Retina (tissue), 1 donor: ENCODE data around the gene ITGA6.

ENCODE experiments used
- DNase-seq: peaks from one replicate; pipeline ENCODE4 v3.0.0-alpha.2; 2016

ITGA6 gene

DNA sequence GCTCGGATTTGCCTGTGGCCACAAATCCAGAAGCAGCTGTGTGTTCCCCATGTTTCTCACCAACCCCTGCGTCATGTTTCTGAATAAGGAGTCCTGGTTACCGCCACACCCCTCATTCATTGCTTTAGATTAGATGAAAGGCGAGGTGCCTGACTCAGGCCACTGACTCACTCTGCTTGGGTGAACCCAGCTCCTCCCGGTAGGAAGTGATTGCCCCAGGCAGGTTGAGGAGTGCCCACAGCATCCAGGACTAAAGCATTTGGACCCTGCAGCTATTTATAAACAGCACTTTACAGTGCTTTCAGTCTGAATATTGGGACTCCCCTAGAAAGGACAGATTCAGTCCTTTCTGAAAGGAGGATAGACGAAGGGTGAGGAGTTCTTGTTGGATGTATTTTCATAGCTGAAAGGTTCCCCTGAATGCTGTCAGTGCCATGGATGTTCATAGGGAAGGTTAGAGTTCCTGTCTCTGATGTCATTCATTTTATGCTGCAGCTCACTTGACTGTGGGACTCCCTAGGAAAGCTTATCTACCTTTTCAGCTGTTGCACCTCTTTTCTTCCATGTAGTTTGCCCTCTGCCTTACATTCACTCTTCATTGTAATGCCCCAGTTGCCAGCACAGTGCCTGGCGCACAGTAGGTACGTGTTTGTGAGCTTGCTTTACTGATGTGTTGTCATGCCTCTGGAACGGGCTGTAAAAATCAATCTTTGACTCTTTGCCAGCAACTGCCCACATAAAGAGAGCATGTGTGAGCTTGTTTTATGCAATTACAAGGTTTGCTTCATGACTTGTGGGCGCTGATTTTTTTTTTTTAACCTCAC lies 14.9 kb downstream of the ITGA6 start:
- DNase-seq: no peak

DNA sequence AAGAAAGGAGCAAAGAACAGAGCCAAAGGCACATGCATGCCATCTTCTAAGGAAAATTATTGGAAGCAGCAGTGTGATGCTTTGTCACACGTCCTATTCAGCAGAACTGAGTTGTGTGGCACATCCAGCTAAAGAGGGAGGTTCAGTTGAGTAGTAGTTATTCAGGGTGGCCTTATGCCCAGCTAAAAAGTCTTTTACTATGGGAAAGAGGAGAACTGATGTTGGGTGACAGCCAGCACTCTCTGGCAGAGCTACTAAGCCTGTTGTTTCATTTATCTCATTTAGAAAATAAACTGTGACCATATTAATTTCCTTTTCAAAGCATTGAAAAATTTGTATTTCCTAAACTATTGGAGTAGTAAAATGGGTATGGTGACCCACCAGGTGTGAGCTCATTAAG lies 18.5 kb downstream of the ITGA6 start:
- DNase-seq: no peak

- DNase-seq: no peak
Observed at GRCh38 chr2:172446474-172447063, 19.2 kb downstream of the ITGA6 start.

GRCh38 chr2:172447811-172448493 lies 20.6 kb downstream of the ITGA6 start:
- DNase-seq: no peak

DNA sequence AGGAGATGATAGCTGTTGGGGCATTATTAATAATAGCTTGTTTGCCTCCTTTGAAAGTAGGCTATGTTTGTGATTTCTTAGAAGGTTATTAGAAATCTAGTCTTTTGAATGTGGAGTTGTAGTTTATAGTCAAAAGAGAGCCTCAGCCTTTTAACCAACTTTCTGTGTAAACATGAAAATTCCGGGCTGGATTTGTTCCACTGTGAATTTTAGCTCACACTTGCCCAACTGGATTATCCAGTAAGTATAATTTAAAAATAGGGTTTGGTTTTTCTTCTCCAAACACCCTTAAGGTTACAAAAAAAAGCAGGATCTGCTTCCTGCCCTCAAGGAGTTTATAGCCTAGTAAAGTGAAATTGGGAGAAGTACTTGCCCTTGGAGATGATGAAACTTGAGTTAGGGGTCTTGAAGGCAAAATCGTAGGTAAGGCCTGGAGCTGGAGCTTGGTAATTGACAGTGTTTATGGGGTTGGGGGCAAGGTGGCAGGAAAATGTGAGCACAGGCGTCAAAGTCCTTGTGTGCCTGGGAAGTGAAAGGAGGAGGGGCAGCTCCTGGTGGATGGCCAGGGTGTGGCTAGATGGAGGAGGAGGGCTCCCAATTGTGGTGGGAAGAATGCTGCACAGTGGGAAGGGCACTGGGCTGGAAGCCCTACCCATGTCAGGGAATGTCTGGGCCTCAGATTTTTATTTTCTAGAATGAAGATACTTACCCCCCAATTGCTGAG lies 21.3 kb downstream of the ITGA6 start:
- no peak for DNase-seq

- no peak for DNase-seq
Observed at GRCh38 chr2:172449911-172450550, 22.6 kb downstream of the ITGA6 start.

DNA sequence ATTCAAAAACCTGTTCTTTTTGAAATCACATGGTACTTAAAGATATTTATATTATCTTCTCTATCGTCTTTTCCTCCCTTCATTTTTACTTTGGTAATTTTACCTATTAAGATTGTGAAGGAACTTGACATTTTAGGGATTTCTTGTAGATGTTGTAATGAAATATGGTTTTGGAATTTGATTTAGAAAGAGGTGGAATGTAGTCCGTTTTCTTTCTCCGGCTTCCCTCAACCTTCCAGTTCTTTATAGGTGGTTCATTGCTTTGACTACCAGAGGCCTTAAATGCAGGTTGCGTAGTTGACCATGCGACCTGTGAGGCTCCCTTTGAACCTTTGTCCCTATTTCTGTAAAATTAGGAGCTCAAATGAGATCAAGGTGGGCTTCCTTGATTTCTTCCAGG lies 24.5 kb downstream of the ITGA6 start:
- DNase-seq: no peak

DNA sequence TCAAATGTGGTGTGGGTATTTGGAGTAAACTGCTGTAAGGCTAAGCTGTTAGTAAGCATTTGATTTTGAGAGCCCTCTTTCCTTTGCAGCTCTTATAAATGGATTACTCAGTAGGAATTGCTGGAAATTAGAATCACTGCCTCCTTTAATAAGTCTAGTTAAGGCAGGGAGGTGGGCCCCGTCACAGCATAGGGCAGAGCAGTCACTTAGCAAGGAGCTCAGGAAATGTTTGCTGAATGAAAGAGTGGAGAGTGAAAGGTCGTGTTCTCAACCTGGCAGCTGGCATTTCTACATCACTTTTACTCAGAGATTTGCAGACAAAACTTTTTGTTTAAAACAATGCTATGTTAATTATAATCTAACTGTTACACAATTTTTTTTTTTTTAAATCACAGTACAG lies 25.5 kb downstream of the ITGA6 start:
- no peak for DNase-seq

DNA sequence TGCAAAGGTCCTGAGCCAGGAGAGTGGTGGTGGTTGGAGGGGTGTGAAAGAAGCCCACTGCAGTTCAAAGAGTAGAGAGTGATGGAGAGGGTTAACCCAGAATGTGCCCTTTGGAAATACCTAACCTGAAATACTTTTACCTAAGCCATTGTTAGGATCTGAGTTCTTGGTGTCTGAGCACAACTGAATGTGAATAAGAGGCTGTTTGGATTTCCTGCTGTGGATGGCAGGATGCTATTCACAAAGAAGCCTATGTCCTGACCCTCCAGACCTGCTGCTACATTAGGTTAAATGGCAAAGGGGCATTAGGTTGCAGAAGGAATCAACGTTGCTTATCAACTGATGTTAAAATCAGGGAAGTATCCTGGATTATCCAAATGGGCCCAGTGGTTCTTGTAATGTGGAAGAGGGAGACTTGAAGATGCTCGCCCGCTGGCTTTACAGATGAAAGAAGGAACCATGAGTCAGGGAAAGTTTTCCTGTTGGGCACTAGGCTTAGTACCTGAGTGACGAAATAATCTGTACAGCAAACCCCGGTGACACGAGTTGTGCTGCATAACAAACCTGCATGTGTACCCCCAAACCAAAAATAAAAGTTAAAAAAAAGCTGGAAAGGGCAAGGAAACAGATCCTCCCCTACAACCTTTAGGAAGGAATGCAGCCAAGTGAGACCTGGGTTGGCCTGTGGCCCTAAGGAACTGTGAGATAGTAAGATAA lies 27.2 kb downstream of the ITGA6 start:
- no peak for DNase-seq

DNA sequence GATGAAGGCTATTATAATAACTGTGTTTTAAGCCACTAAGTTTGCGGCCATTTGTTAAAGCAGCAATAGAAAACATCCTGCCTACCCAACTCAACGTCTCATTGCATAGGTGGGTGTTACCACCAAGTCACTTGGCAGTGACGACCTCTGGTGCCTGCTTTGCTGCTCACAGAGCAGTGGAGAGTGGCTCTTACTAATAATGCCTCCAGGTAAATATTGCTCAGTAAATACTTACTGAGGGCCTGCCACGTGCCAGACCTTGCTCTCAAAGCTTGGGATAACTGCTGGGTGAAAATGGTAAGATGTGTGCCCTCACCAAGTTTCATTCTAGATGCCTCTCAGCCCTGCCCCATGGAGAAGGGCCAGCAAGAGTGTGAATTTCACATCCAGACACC lies 27.7 kb downstream of the ITGA6 start:
- no peak for DNase-seq

DNA sequence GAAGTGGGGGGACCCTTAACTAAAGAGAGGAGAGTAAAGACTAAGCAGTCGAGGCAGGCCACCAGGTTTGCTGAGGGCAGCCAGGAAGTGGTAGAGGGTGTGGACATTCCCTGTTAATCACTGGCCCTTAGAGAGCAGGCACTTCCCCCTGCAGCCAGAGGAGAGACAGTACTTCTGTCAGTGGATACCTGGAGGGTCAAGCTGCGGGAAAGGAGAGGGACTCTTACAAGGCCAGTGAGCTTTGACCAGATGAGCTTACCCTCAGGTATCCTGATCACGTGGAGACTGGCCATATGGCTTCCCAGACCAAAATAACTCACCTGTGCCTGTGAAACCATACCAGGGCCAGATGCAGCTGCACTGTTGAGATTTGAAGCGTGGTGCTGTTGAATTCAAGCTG lies 28.6 kb downstream of the ITGA6 start:
- DNase-seq: no peak

DNA sequence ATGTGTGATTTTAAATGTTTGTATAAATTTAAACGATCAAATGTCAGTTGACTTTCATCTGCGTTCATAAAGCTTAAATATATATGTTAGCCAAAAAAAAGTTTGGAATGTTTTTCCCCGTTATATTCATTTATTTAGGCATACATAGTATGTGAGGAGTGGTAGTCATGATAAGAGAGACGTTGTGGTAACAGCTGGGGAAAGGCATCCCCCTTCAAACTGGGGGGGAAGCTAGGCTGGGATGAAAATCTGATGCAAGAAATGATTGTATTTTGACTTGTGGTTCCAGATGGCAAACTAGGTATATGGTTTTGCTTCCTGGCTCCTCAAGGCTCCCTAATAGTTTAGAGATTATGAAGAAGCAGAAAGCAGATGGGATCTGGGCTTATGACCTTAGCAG lies 30.1 kb downstream of the ITGA6 start:
- DNase-seq: no peak

- DNase-seq: no peak
Observed at GRCh38 chr2:172458561-172459124, 31.3 kb downstream of the ITGA6 start.

DNA sequence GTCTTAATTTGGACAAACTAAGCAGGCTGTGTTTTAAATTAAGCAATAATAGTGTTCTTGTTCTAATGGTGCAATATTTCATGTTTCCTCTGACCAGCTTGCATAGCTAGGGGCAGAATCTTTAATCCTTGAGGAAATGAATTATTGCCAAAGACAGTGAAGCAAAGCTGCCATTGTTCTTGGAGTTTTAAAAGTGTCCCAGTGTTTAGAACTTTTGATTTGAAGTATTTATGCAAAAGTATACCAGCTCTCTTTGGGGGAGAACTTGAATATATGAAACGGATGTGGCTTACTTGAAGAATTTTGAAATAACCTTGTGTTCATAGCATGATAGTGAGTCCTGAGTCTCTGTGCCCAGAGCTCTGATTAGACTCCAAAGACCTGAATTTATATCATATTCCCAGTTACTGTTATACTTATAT lies 33.4 kb downstream of the ITGA6 start:
- DNase-seq: no peak

GRCh38 chr2:172461591-172462372 lies 34.4 kb downstream of the ITGA6 start:
- DNase-seq: peak; percentile 76

DNA sequence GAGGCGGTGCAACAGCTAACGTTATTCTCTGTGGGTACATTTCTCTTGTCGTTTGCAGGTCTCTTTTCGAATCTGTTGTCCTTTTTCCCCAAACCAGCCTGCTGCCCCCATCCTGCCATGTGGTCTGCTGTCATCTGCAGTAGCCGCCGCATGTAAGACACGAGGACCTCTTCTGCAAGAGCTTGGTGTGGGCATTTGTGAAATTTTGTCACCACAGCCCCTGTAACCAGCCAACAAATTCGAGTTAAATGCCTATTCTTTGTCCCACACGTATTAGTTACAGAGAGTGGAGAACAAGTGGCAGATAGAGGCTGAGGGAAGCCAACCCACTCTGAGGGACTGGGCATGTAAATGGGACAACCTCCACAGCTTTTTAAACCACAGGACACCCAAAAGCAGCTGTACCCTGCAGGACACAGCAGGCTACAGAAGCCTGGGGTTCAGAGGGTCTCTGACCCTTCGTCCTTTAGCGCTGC lies 35.0 kb downstream of the ITGA6 start:
- DNase-seq: no peak

DNA sequence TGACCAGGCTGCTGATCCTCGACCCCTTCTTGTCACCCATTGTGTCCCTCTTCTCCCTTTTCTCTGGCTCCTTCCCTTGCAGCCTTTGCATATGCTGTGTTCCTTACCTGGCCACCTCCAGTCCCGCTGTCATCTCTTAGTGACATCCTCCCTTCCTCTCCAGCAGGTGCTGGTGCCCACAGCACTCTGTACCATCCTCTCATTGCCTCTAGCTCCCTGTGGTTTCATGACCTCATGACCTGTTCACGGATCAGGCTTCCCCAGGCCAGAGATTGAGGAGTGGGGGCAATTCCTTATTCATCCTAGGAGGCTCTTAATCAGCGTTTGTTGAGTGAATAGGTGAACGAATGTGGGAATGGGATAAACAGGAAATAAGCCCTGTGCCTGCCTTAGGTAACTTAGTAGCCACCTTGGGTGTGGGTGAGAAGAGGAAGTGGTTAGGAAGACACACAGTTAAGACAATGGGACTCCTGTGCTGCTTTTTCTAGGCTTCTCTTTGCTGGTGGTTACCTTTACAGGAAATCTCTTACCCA lies 35.5 kb downstream of the ITGA6 start:
- no peak for DNase-seq

GRCh38 chr2:172464400-172465129 lies 37.2 kb downstream of the ITGA6 start:
- no peak for DNase-seq

- DNase-seq: peak; percentile 81
Observed at GRCh38 chr2:172465417-172466334, 38.3 kb downstream of the ITGA6 start.
